Liver (tissue), 3 donors: ENCODE measurements around the gene ARHGAP40.

Experiments used
- CTCF ChIP-seq: fragments of 150-350 bp; IDR thresholded peaks from 2 replicates; pipeline ENCODE4 v1.5.1; 2017; ENCODE audit warnings: improper control_type of control experiment, low read depth, low read length; ENCODE audit not compliant: missing input control
- HNF4G ChIP-seq: IDR thresholded peaks from 2 replicates; pipeline ENCODE4 v1.6.1; 2016; ENCODE audit warnings: antibody characterized with exemption
- donor health status: healthy.
- donor health status: healthy.

DNA sequence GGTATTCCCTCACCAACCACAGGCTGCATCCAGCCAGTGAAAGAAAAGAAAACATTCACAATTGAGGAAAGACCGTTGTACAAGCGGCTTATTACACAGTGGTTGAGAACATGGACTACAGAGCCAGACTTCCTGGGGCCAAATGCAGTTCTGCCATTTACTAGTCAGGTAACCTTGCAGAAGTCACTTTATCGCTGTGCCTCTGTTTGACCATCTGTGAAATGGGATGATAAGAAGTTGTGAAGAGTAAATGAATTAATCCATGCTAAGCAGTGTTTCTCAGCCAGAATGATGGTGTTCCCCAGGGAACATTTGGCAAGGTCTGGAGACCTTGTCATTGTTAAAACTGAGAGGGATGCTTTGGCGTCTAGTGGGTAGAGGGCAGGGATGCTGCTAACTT is 14.8 kb downstream of the ARHGAP40 start:
- TF ChIP-seq HNF4G = no peak
- no peak for TF ChIP-seq CTCF
